Activated T-cell treated with anti-CD3 and anti-CD28 coated beads for 4 hours (primary cell): Measurements from ENCODE around the gene DNMT3L.
A peak's percentile ranks its signal among the peaks of the same experiment; 100 is the strongest.
"Not testable (repeated sequence)": the region's sequence is repeated elsewhere in the genome, so short reads cannot be mapped to it uniquely, and the experiment has no call there.

ENCODE experiments used
- DNase-seq: peaks from one replicate; pipeline ENCODE4 v3.0.0-alpha.2; 2020

The DNMT3L gene

GRCh38 chr21:44294391-44295162 lies 32.9 kb upstream of the DNMT3L start:
- DNase-seq = no peak

DNA sequence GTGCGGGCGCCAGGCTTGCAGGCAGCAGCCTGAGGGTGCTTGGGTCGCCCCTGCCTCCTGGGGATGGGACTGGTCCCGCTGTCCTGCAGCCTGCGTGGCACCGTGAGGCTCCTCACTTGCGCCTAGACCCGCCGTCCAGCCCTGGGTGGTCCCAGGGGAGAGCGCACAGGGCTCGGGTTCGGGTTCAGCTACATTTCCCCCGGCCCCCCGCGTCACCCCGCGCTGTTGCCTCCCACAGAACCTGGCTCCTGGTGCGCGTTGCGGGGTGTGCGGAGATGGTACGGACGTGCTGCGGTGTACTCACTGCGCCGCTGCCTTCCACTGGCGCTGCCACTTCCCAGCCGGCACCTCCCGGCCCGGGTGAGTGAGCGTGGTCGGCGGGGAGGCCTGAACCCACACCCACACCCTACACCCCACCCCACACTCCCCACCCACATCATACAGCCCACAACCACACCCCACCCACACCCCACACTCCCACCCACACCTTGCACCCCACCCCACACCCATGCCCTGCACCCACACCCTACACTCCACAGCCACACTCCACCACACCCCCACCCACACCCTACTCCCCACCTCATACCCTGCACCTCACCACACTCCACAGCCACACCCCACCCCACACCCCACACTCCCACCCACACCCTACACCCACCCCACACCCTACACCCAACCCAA lies 32.0 kb upstream of the DNMT3L start:
- peak; percentile 18 for DNase-seq

DNA sequence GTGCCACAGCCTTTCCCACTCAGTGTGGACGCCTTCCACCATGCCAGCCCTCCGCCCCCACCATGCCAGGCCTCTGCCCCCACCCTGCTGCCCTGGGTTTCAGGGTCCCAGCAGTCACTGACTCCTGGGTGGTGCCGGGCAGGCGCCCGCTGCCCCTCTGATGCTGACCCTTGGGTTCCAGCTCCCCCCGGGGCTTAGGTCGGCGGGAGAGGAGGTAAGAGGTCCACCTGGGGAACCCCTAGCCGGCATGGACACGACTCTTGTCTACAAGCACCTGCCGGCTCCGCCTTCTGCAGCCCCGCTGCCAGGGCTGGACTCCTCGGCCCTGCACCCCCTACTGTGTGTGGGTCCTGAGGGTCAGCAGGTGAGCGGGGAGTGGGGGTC lies 31.1 kb upstream of the DNMT3L start:
- no peak for DNase-seq

GRCh38 chr21:44291936-44292811 lies 30.5 kb upstream of the DNMT3L start:
- DNase-seq = no peak

GRCh38 chr21:44291078-44291935 lies 29.6 kb upstream of the DNMT3L start:
- DNase-seq = no peak

DNA sequence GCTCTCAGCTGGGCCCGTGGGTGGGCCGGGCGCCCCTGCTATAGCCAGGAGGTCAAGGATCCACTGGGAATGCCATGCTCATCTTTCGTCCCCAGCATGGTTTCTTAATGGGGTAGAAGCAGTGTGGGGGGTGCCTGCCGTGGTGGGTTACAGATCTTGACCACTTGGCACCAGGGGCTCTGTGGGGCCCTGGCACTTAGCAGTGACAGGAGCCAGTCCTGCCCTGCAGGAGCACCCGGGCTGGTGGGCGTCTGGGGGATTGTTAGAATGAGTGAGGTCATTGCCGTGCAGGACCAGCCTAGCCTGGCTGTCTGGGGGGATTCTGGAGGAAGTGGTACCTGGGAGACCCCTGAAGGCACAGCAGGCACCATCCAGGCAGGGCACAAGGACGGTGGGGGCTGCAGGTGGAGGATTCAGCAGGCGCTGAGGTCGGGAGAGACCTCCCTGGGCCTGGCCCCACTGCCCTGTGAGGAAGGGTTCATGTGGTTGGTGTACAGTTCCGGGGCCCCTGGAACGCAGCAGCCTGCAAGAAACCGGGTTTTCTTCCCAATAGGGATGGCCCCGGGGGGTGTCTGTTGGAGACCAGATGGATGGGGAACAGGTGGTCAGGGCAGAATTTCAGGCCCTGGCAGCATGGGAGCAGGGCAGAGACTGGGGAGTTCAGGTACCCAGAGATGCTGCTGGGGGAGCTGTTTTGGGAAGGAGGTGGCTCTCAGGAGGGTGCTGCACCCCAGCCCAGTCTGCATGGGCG lies 28.8 kb upstream of the DNMT3L start:
- DNase-seq = no peak

GRCh38 chr21:44289381-44290010 lies 27.8 kb upstream of the DNMT3L start:
- DNase-seq = no peak

DNA sequence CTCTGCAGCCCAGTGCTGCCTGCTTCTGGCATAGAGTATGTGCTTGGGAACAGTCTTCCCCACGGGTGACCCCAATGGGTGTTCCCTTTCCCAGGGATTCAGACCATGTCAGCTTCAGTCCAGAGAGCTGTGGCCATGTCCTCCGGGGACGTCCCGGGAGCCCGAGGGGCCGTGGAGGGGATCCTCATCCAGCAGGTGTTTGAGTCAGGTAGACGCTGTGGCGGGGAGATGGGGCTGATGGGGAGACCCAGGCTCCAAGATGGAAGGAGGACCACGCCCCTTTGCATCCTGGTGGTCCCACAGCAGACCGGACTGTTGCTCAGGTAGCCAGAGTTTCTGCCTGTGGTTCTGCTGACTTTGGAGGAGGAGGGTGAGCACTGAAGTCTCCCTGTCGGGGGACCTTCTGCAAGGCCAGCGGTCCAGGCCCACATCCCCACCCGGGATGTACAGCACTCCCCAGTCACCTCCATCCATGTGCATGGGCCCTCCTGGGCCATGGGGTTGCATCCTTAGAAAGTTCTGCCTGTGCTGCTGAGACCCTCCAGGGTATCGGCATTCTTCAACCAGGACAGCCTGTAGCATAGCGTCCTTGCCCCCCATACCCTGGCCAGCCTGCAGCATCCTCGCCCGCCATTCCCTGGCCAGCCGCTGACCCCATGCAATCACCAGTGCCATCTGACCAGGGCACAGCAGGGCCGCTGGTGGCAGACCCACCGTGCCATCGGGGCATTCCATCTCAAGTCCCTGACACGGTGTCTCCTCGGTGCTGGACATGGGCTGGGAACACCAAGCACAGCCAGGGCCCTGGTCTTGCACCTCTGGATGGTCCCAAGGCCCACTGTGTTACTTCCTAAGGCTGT lies 26.8 kb upstream of the DNMT3L start:
- DNase-seq = no peak

GRCh38 chr21:44286716-44287632 lies 25.3 kb upstream of the DNMT3L start:
- no peak for DNase-seq

- no peak for DNase-seq
Measured at GRCh38 chr21:44286086-44286715, 24.5 kb upstream of the DNMT3L start.

GRCh38 chr21:44285138-44285992 lies 23.7 kb upstream of the DNMT3L start, which contains the start of gene AIRE:
AIRE (plus strand) TSS chr21:44285876; CDS start chr21:44286007, 131 bp downstream.
- no peak for DNase-seq

DNA sequence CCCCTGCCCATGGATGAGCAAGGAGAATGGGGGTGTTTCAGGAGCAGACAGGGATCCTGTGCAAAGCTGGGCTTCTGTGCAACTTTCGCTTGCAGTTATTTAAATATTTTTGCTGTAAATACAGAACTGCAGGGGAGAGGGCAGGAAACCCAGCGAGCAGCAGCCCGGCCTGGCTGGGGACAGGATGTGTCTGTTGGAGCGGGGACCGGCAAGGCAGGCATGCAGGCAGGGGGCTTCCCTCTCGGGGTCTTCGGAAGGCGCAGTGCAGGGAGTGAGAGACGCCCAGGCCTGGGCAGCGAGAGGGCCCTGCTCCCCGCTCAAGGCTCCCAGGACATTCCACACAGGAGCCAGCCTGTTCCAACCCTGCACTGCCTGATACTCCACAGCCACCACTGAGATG lies 22.3 kb upstream of the DNMT3L start:
- DNase-seq = no peak

- DNase-seq = not testable (repeated sequence)
Measured at GRCh38 chr21:44283211-44283785, 21.6 kb upstream of the DNMT3L start.

DNA sequence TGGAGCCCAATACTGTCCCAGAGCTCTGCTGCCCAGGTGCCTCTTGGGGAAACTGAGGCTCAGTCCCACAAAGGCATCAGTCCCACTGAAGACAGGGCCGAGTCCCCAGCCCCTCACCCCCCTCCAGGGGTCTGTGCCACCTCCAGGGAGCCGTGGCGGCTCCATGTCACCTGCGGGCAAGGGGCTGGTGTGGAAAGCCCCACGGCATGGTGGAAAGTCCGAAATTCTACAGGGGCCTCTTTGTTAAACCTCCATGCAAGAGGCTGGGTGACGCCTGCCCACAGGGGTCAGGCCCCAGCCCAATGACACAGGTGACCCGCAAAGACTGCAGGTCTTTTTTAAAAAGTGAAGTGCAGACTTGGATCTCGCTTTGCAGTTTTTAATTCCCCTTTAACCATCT lies 20.7 kb upstream of the DNMT3L start:
- DNase-seq = no peak

- no peak for DNase-seq
Measured at GRCh38 chr21:44281801-44282200, 20.1 kb upstream of the DNMT3L start.

- DNase-seq = no peak
Measured at GRCh38 chr21:44279354-44280260, 17.9 kb upstream of the DNMT3L start.
